A549 (cell line): ENCODE results near the gene A4GALT.

Experiments
- BHLHE40 ChIP-seq: IDR thresholded peaks from 2 replicates; pipeline ENCODE4 v1.6.1; 2012; ENCODE audit warnings: low read depth, low read length, inconsistent platforms
- GATA3 ChIP-seq: IDR thresholded peaks from 2 replicates; pipeline ENCODE4 v1.6.1; 2012; ENCODE audit warnings: borderline replicate concordance
- HDAC2 ChIP-seq: fragments of 200-600 bp; sonication (generic); IDR thresholded peaks from 2 replicates; pipeline ENCODE4 v1.6.1; 2016
- JUN ChIP-seq, 2 experiments: fragments of >200 bp; sonication (Bioruptor Twin); formaldehyde crosslinking; IDR thresholded peaks; 2 replicates in 1 of 2; 3 replicates in 1 of 2; pipeline ENCODE4 v1.6.1; 2016 to 2017
- KDM1A ChIP-seq: fragments of 200-600 bp; sonication (generic); IDR thresholded peaks from 2 replicates; pipeline ENCODE4 v1.6.1; 2016; ENCODE audit warnings: low read depth, mild to moderate bottlenecking
- MAFK ChIP-seq: fragments of 450-650 bp; IDR thresholded peaks from 2 replicates; pipeline ENCODE4 v1.6.1; 2014; ENCODE audit not compliant: partially characterized antibody
- MAZ ChIP-seq: fragments of 150-350 bp; IDR thresholded peaks from 2 replicates; pipeline ENCODE4 v1.6.1; 2014; ENCODE audit warnings: antibody characterized with exemption, low read depth, low read length, borderline replicate concordance
- POLR2A ChIP-seq: IDR thresholded peaks from 2 replicates; pipeline ENCODE4 v1.6.1; 2012; ENCODE audit warnings: mild to moderate bottlenecking, low read length
- RCOR1 ChIP-seq: fragments of 150-350 bp; IDR thresholded peaks from 2 replicates; pipeline ENCODE4 v1.6.1; 2014; ENCODE audit warnings: antibody characterized with exemption, low read length, low read depth
- RNF2 ChIP-seq: fragments of 200-600 bp; sonication (generic); IDR thresholded peaks from 2 replicates; pipeline ENCODE4 v1.6.1; 2016; ENCODE audit warnings: low read depth, mild to moderate bottlenecking, antibody characterized with exemption, moderate library complexity, borderline replicate concordance
- SMC3 ChIP-seq: fragments of >200 bp; sonication (Bioruptor Twin); formaldehyde crosslinking; IDR thresholded peaks from 3 replicates; pipeline ENCODE4 v1.6.1; 2018; ENCODE audit warnings: inconsistent platforms
- ZC3H11A ChIP-seq: fragments of 450-650 bp; IDR thresholded peaks from 2 replicates; pipeline ENCODE4 v1.6.1; 2014; ENCODE audit warnings: antibody characterized with exemption, mild to moderate bottlenecking
- ZSCAN20 ChIP-seq: fragments of 250-450 bp; sonication (Bioruptor Pico); IDR thresholded peaks from 2 replicates; pipeline ENCODE4 v1.8.0; 2022; ENCODE audit warnings: mild to moderate bottlenecking, moderate library complexity
- TF ChIP-seq, protein P1 (sequence below): fragments of >200 bp; sonication (Bioruptor Twin); formaldehyde crosslinking; IDR thresholded peaks from 3 replicates; pipeline ENCODE4 v1.5.1; 2016

GRCh38 chr22:42719133-42719532 lies 1.5 kb downstream of the A4GALT start:
- no peak for TF ChIP-seq SMC3
- TF ChIP-seq RNF2: no peak
- no peak for TF ChIP-seq KDM1A
- TF ChIP-seq ZC3H11A: no peak
- no peak for TF ChIP-seq BHLHE40
- TF ChIP-seq, protein P1, sequence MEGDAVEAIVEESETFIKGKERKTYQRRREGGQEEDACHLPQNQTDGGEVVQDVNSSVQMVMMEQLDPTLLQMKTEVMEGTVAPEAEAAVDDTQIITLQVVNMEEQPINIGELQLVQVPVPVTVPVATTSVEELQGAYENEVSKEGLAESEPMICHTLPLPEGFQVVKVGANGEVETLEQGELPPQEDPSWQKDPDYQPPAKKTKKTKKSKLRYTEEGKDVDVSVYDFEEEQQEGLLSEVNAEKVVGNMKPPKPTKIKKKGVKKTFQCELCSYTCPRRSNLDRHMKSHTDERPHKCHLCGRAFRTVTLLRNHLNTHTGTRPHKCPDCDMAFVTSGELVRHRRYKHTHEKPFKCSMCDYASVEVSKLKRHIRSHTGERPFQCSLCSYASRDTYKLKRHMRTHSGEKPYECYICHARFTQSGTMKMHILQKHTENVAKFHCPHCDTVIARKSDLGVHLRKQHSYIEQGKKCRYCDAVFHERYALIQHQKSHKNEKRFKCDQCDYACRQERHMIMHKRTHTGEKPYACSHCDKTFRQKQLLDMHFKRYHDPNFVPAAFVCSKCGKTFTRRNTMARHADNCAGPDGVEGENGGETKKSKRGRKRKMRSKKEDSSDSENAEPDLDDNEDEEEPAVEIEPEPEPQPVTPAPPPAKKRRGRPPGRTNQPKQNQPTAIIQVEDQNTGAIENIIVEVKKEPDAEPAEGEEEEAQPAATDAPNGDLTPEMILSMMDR: no peak
- no peak for TF ChIP-seq POLR2A
- no peak for TF ChIP-seq RCOR1
- TF ChIP-seq MAFK: no peak
- no peak for TF ChIP-seq JUN (IDR thresholded peaks at IDR 0.05)
- no peak for TF ChIP-seq GATA3
- TF ChIP-seq MAZ: no peak
- TF ChIP-seq ZSCAN20: no peak
- no peak for TF ChIP-seq HDAC2
